ENCODE results near the gene FNDC3B.

FNDC3B gene

DNA sequence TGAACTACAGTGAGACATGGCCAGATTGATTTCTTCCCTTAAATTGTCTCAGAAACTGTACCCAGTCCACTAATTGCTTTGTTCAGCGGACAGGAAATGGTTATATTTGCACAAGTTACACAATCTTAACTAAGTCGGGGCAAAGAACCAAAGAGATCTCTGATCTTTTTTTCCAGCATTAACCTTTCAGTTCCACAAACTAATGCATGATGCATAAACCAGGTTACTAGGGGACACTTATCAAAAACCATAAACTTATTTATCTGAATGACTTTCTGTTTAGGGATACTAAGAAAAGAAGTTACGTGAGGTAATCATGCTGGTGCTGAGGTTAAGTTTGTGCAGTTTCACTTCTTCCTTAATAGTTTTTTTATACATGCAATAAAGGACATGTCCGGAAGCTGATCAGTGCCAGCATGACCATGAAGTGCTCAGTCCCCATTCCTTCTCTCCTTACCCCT, 22.4 kb downstream of the FNDC3B start:
- no peak overlapping the region for H3K4me3 ChIP-seq (replicated peaks; ENCODE audit: low read depth, low read length)
- no peak for DNase-seq (ENCODE audit: low read depth)
- TF ChIP-seq, protein P1, sequence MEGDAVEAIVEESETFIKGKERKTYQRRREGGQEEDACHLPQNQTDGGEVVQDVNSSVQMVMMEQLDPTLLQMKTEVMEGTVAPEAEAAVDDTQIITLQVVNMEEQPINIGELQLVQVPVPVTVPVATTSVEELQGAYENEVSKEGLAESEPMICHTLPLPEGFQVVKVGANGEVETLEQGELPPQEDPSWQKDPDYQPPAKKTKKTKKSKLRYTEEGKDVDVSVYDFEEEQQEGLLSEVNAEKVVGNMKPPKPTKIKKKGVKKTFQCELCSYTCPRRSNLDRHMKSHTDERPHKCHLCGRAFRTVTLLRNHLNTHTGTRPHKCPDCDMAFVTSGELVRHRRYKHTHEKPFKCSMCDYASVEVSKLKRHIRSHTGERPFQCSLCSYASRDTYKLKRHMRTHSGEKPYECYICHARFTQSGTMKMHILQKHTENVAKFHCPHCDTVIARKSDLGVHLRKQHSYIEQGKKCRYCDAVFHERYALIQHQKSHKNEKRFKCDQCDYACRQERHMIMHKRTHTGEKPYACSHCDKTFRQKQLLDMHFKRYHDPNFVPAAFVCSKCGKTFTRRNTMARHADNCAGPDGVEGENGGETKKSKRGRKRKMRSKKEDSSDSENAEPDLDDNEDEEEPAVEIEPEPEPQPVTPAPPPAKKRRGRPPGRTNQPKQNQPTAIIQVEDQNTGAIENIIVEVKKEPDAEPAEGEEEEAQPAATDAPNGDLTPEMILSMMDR (IDR thresholded peaks at IDR 0.05; ENCODE audit: low read length, missing control alignments): no peak

DNA sequence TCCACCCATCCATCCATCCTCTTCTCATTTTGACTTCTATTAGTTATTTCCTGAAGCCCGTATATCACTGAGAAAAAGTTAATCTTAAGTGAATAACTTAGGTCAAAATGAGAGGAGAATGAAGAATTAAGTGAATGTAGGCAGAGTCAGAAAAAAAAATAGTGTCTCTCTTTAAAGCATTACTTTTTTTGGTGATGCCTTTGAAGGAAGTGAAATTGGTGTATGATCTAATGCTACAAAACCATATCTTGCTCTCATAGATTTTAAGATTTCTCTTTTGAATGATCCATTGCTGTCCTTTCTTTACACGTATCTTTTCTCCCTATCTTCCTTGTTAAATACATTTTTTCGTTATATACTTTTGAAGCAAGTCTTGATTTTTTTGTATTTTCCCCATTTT, 23.4 kb downstream of the FNDC3B start:
- TF ChIP-seq, protein P1 (IDR thresholded peaks at IDR 0.05; ENCODE audit: low read length, missing control alignments): no peak
- DNase-seq (ENCODE audit: low read depth): no peak
- H3K4me3 ChIP-seq (replicated peaks; ENCODE audit: low read depth, low read length): no peak overlapping the region

DNA sequence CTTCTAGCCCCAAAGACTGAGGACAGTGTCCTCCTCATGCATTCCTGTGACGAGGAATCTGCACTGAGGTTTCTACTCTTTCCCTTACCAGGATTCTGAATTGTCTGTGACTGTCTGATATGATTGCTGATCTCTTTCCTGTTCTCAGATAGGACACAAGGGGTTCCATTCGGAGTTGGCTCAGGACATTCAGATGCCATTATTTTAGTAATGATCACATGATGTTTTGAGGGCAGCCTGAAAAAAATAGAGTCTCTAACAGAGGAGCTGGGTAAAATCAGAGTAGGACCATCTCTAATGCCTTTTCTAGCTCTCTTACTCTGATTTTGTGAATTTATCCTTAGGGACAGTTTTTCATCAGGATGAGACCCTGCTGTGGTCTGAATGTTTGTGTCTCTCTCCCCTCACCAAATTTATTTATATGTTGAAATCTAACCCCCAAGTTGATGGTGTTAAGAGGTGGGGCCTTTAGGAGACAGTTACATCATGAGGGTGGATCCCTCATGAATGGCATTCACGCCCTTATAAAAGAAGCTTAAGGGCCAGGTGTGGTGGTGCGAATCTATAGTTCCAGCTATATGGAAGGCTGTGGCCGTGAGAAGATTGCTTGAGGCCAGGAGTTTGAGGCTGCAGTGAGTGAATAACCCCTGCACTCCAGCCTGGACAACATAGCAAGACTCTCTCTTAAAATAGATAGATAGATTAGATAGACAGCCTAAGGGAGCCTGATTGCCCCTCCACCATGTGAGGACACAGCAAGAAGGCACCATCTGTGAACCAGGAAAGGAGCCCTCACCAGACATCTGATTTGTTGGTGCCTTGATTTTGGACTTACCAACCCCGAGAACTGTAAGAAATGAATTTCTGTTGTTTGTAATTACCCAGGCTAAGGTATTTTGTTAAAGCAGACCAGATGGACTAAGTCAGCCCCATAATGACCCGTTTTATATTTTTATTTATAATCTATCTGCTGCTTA, 24.4 kb downstream of the FNDC3B start:
- no peak overlapping the region for H3K4me3 ChIP-seq (replicated peaks; ENCODE audit: low read depth, low read length)
- TF ChIP-seq, protein P1 (IDR thresholded peaks at IDR 0.05; ENCODE audit: low read length, missing control alignments): no peak
- no peak for DNase-seq (ENCODE audit: low read depth)

DNA sequence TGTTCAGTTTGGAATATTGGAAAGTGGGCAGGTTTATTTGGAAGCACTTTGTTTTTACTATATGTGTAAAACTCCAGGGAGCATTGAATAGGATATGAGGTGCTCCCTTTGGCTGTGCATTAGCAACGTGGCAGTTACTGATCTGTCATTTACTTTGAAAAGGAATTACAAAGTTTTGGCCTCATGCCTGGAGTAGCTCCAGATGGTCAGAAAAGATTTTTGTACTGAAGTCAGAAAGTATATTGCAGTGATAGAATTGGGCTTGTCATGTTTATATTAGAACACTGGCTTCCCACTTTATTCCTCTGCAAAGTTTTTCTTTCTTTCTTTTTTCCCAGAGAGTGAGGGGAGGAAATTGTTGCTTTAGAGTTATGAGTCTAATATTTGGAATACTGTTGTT, 26.1 kb downstream of the FNDC3B start:
- DNase-seq (ENCODE audit: low read depth): peak; percentile 73
- no peak overlapping the region for H3K4me3 ChIP-seq (replicated peaks; ENCODE audit: low read depth, low read length)
- TF ChIP-seq, protein P1 (IDR thresholded peaks at IDR 0.05; ENCODE audit: low read length, missing control alignments): no peak

DNA sequence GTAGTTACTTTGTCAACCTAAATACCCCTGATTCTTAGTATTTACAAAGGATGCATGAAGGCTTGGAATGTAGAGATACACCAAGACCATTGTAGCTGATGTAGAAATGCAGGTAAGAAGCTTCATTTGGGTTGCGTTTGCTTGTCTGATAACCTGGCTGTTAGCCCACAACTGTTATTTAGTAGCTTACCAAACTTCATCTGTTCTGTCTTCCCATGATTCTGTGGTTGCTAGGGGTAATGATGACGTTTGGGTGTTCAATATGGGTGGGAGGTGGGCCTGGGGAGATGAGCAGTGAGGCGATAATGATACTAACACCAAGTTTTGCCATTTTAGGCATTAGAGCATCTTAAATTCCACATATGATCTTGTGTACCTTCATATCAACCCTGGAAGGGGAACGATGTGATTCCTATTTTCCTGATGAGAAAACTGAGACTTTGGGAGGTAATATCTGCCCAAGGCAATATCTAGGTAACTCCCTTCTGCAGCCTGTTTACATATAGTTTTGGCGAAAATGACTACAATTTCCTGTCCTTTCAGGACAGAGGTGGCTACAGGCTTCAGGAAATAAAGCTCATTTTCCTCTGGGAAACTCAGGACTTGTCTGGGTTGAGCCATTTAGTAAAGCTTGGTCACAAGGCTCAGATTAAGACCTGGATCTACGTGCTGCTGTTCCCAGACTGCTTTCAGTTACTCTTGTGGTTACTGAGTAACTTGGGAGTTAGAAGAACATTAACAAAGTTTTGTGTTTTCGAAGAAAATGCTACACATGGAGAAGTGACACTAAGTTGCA, 26.8 kb downstream of the FNDC3B start:
- H3K4me3 ChIP-seq (replicated peaks; ENCODE audit: low read depth, low read length): no peak overlapping the region
- TF ChIP-seq, protein P1 (IDR thresholded peaks at IDR 0.05; ENCODE audit: low read length, missing control alignments): no peak
- DNase-seq (ENCODE audit: low read depth): peak; percentile 66

DNA sequence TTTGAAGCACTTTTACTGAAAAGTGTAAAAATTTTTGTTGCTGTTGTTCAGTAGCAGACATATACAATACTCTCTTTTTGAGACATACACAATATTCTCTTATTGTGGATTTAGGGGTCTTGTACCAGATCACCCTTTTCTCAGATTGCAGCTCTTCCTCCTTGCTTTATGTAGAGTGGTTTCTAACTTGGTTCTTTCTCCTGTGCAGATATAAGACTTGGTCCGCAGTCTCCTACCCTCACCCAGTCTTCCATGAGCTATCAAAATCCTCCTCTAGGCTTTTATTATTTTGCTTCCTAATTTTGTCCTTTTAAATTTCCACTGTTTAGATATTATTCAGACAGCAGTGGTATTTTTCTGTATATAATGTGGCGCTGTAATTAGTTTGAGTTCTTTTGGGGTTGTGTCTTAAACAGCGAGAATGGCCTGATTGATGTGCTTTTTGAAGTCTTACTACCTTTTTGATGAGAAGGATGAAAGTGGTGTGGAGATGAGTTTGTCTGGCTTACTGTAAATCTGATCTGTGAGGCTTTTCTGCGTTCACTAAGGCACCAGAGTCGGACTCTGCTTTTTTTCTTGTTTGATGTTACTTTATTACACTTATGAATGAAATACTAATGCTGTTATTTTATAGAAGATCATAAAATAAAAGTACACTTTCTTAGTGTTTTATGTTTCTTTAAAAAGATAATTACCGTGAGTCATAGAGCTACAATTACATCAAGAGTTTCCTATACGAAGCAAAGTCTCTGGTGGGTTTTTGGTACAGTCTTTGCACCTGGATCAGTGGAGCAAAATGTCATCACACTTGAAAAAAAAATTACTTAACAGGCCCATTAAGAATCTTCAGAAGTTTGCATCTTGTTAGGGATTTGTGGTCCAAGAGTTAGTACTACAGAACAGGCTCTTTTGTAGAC, 27.8 kb downstream of the FNDC3B start:
- TF ChIP-seq, protein P1 (IDR thresholded peaks at IDR 0.05; ENCODE audit: low read length, missing control alignments): no peak
- no peak for DNase-seq (ENCODE audit: low read depth)
- no peak overlapping the region for H3K4me3 ChIP-seq (replicated peaks; ENCODE audit: low read depth, low read length)
